ELR (cell line): Measurements from ENCODE around the gene PAQR7.

Experiments used
- DNase-seq: peaks from one replicate; pipeline ENCODE4 v3.0.0-alpha.2; 2015; ENCODE audit warnings: low read depth

The PAQR7 gene

GRCh38 chr1:25815208-25816111, 60.0 kb downstream of the PAQR7 start:
- no peak for DNase-seq

- no peak for DNase-seq
Measured at GRCh38 chr1:25814549-25815087, 60.9 kb downstream of the PAQR7 start.

GRCh38 chr1:25813734-25814471, 61.6 kb downstream of the PAQR7 start:
- no peak for DNase-seq

GRCh38 chr1:25813071-25813733, 62.3 kb downstream of the PAQR7 start:
- DNase-seq: no peak
